Heart left ventricle (tissue), 16 donors: ENCODE measurements around the gene SELENON. TPM values are rescaled to one million over a fixed set of nuclear protein-coding genes. Genes with fewer than 3 reads are reported as not detected.

ENCODE experiments used
- ATAC-seq, 4 donors: fragments of 200-7000 bp; cut with Tn5 transposase; one replicate each; pipeline ENCODE4 v1.9.1; 2020 to 2022; ENCODE audit warnings: moderate library complexity in 4 of 4, mild to moderate bottlenecking in 3 of 4, moderate number of reproducible peaks in 1 of 4
- DNase-seq, 5 donors: peaks; one replicate each; pipeline ENCODE4 v3.0.0-alpha.2; 2020
- H3K27ac ChIP-seq, 12 donors: fragments of 200-600 bp; sonication (generic) in 4 of 12; one replicate each; pipeline versions ENCODE4 v1.5.0 to v1.8.0; 2016 to 2022; ENCODE audit warnings: mild to moderate bottlenecking in 2 of 12
- H3K27me3 ChIP-seq, 9 donors: fragments of 200-600 bp; sonication (generic) in 2 of 9; one replicate each; pipeline versions ENCODE4 v1.5.1 to v1.8.0; 2016 to 2022; ENCODE audit warnings: mild to moderate bottlenecking in 3 of 9
- H3K36me3 ChIP-seq, 9 donors: fragments of 200-600 bp; sonication (generic) in 2 of 9; one replicate each; pipeline versions ENCODE4 v1.5.0 to v1.8.0; 2018 to 2022; ENCODE audit warnings: mild to moderate bottlenecking in 2 of 9
- H3K4me1 ChIP-seq, 12 donors: fragments of 200-600 bp; sonication (generic) in 4 of 12; one replicate each; pipeline versions ENCODE4 v1.5.0 to v1.8.0; 2016 to 2022; ENCODE audit warnings: mild to moderate bottlenecking in 3 of 12
- H3K4me3 ChIP-seq, 12 donors: fragments of 200-600 bp; sonication (generic) in 4 of 12; one replicate each; pipeline versions ENCODE4 v1.5.0 to v1.8.0; 2017 to 2022; ENCODE audit warnings: mild to moderate bottlenecking in 9 of 12, moderate library complexity in 4 of 12
- H3K9me3 ChIP-seq, 12 donors: fragments of 200-600 bp; sonication (generic) in 4 of 12; one replicate each; pipeline versions ENCODE4 v1.5.0 to v1.8.0; 2016 to 2022; ENCODE audit warnings: mild to moderate bottlenecking in 1 of 12
- CTCF ChIP-seq, 12 donors: fragments of 200-600 bp; sonication (generic) in 4 of 12; IDR thresholded peaks; one replicate each; pipeline versions ENCODE4 v1.5.0 to v1.8.0; 2018 to 2022; ENCODE audit warnings: antibody characterized with exemption in 12 of 12, mild to moderate bottlenecking in 5 of 12
- POLR2A ChIP-seq, 2 donors: fragments of 450-650 bp; IDR thresholded peaks; one replicate each; pipeline ENCODE4 v1.6.1; 2017; ENCODE audit warnings: antibody characterized with exemption in 2 of 2, mild to moderate bottlenecking in 2 of 2, moderate library complexity in 2 of 2
- WGBS, 4 donors: extraction: QIAGEN DNeasy Blood & Tissue Kit in 2 of 4; methylation state at CpG; one replicate each; pipeline versions ENCODE4 v1.1.5 to v1.1.7; 2013 to 2018; 5-methylcytosine and 5-hydroxymethylcytosine counted together
- intact Hi-C, 10 donors: fragments of 100-400 bp; cut with DNase I; formaldehyde crosslinking; loops; one replicate each; pipeline versions ENCODE4 v1.11.1 to v1.14.2; 2022
- polyA plus RNA-seq, 2 donors: library from polyadenylated mRNA; stranded (reverse); fragments of 200-250 nt; gene quantifications; one replicate each; pipeline ENCODE4 v1.2.3, GENCODE V29; 2013
- total RNA-seq, 9 donors: library from RNA; depleted of rRNA in 2 of 9; stranded (reverse); fragments of >200 nt in 2 of 9; fragmentation: NEBNext Ultra II Directional in 3 of 9; extraction: Animal tissue kit (Norgen Biotek cat#: 25700) in 3 of 9; gene quantifications; one replicate each; pipeline versions ENCODE4 v1.1.0 to v1.2.4, GENCODE V29; 2016 to 2023
- donor health status: ischemic (EF 13 %, LVEDD 7.1; RV severe dilation, severe dysfunction).
- donor health status: healthy with polysubstance abuse.
- donor health status: DM: no; HTN: yes; CAD: no.
- donor health status: DM: no; HTN: no; CAD: no.
- donor health status: ischemic (EF 25% LVEDD 6.9; RV normal size, moderate dysfunction).
- donor health status: ischemic (EF 25% LVEDD 5.7; RV mildly dilated, moderate dysfunction).
- donor health status: healthy.
- donor health status: DM: yes; HTN: yes; CAD: no.
- donor health status: ischemic (EF 35%, LVEDD 5.7; RV mildly dilated, moderate dysfunction).
- donor health status: nonischemic (EF 11% LVEDD 7.7; RV severe dilation, severe dysfunction).
- donor health status: DM: yes; HTN: yes; CAD: no.
- donor health status: PGD.
- donor health status: ischemic (EF 29% LVEDD 5.4; RV normal size, mild dysfunction).
- donor health status: nonischemic (EF 23%, LVEDD 6.1; RV moderate dilation, normal function).

SELENON gene
- total and polyA plus RNA-seq, 11 donors: 28.9 to 92.3 (median 48.5) TPM

DNA sequence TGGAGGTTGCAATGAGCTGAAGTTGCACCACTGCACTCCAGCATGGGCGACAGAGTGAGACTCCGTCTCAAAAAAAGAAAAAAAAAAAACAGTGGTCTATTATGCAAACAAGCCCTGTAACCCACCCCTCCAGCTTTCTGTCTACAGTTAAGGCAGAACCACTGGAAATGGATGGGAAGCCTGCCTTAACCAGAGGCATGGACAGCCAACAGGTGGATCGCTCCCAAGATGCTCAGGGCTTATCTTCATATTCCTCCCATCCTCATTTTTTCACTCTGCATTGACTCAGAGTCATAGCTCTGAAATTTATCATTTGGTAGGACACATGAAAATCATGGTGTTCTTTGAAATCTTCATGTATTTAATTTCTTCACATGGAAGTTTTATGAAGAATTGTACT lies 28.5 kb downstream of the SELENON start:
- 59 to 67% (median 62%) methylated on average over 3 of the region's 3 CpGs for WGBS, 4 donors
- ATAC-seq: no peak

DNA sequence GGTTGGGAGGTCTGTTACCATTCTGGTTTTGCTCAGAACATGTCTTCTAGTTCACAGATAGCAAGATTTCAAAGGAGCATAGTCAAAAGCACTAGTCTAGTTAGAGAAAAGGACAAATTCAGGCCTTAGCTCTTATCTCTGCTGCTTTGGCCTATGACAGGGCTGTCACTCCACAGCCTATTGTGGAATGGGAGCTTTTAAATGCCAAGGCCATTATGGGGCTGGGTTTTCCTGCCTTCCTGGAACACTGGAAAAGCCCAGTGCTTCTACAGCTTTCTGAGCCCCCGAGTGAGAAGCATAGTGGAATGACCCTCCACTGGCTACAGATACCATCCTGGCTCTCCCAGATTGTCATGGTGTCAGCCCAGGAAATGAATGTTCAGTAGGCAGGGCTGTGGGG lies 29.1 kb downstream of the SELENON start:
- TF ChIP-seq CTCF (IDR thresholded peaks at IDR 0.05): no peak
- TF ChIP-seq POLR2A (IDR thresholded peaks at IDR 0.05): no peak
- peak in 3 of 4 donors; percentile 41 to 61 (median 42) for ATAC-seq
- H3K27ac ChIP-seq: no peak overlapping the region

More for the DNA sequence above, 28.5 kb downstream of the SELENON start:
- Histone ChIP-seq H3K27ac (no peak overlapping the region), H3K36me3 (peaks cover 0 to 98% (median 85%) of the 10 kb centered on the region in 9 donors), H3K9me3 (no peaks in the 10 kb centered on the region), H3K4me1 (peaks cover 0 to 33% (median 5%) of the 10 kb centered on the region in 12 donors), H3K4me3 (no peak overlapping the region), H3K27me3 (no peaks in the 10 kb centered on the region)
- intact Hi-C loops: loop anchor here in 2 of 10 donors (10.0 kb wide), 2 partner anchors 46 to 166 kb away; partner anchors contain the start of genes PAFAH2 (in 2 of the 2) and PAQR7 (in 1 of the 2)
- no peak for TF ChIP-seq POLR2A (IDR thresholded peaks at IDR 0.05)
- DNase-seq: no peak

DNA sequence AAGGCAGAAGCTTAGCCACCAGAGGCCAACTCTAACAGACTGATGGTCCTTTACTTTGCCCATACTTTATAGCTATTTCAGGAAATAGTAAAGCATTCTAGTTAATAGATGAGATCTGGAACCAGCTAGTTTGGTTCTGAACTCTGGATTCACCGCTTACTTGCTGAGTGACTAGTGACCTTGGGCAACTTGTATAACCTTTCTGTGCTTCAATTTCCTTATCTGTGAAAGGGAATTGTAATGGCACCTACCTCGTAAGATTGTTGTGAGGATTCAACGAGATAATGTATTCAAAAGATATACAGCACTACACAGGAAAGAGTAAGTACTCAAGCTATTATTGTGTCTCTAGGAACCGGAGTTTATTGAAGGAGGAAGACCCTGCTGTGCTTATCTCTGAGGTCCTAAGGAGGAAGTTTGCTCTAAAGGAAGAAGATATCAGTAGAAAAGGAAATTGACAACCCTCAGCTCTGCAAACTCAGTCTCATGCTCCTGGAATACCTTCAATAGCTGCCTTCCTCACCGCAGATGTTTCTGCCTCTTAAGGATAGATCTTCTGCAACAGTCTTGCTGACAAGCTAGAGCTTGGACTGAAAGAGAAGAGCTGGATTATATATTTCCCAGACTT lies 31.7 kb downstream of the SELENON start:
- H3K36me3 ChIP-seq: peaks cover 0 to 94% (median 76%) of the 10 kb centered on the region in 9 donors
- no peaks in the 10 kb centered on the region for H3K27me3 ChIP-seq
- H3K9me3 ChIP-seq: no peaks in the 10 kb centered on the region
- no peak overlapping the region for H3K27ac ChIP-seq
- intact Hi-C loops: loop anchor here in 2 of 10 donors (10.0 kb wide), 1 partner anchor 163 kb away; the partner anchor contains the start of gene PAFAH2 (in 2 of the 2)
- H3K4me3 ChIP-seq: no peak overlapping the region
- ATAC-seq: no peak
- 43 to 52% (median 45%) methylated on average over 5 of the region's 5 CpGs for WGBS, 4 donors
- no peak for TF ChIP-seq POLR2A (IDR thresholded peaks at IDR 0.05)
- TF ChIP-seq CTCF (IDR thresholded peaks at IDR 0.05): no peak
- no peak for DNase-seq
- peaks cover 0 to 24% (median 6%) of the 10 kb centered on the region in 12 donors for H3K4me1 ChIP-seq

More for the DNA sequence above, 29.1 kb downstream of the SELENON start:
- no peak overlapping the region for H3K4me3 ChIP-seq
- H3K36me3 ChIP-seq: peaks cover 0 to 98% (median 86%) of the 10 kb centered on the region in 9 donors
- 31 to 40% (median 34%) methylated on average over 1 of the region's 1 CpG for WGBS, 4 donors
- H3K9me3 ChIP-seq: no peaks in the 10 kb centered on the region
- H3K27me3 ChIP-seq: no peaks in the 10 kb centered on the region
- intact Hi-C loops: loop anchor here in 2 of 10 donors (10.0 kb wide), 2 partner anchors 46 to 166 kb away; partner anchors contain the start of genes PAFAH2 (in 2 of the 2) and PAQR7 (in 1 of the 2)
- no peak for DNase-seq
- H3K4me1 ChIP-seq: peaks cover 0 to 28% (median 3%) of the 10 kb centered on the region in 12 donors

- peaks cover 0 to 24% (median 6%) of the 10 kb centered on the region in 12 donors for H3K4me1 ChIP-seq
- no peaks in the 10 kb centered on the region for H3K27me3 ChIP-seq
- no peak for DNase-seq
- WGBS, 4 donors: 76 to 85% (median 81%) methylated on average over 6 of the region's 6 CpGs
- no peak overlapping the region for H3K4me3 ChIP-seq
- no peak overlapping the region for H3K27ac ChIP-seq
- peaks cover 0 to 86% (median 68%) of the 10 kb centered on the region in 9 donors for H3K36me3 ChIP-seq
- intact Hi-C loops: loop anchor here in 2 of 10 donors (10.0 kb wide), 1 partner anchor 162 kb away; the partner anchor contains the start of gene PAFAH2 (in 2 of the 2)
- ATAC-seq: no peak
- TF ChIP-seq CTCF (IDR thresholded peaks at IDR 0.05): no peak
- no peak for TF ChIP-seq POLR2A (IDR thresholded peaks at IDR 0.05)
- no peaks in the 10 kb centered on the region for H3K9me3 ChIP-seq
Observed at GRCh38 chr1:25832336-25833037, 32.5 kb downstream of the SELENON start.
